Tibial artery (tissue), 4 donors: ENCODE data around the gene SLC6A7.

Source experiments
- DNase-seq, 2 donors: peaks; one replicate each; pipeline ENCODE4 v3.0.0-alpha.2; 2019
- H3K27ac ChIP-seq, 2 donors: fragments of 200-600 bp; sonication (generic) in 1 of 2; 1 replicate in 1 of 2; 2 replicates in 1 of 2; pipeline ENCODE4 v1.5.1; 2018 to 2019; ENCODE audit warnings: mild to moderate bottlenecking in 1 of 2
- H3K27me3 ChIP-seq, 2 donors: fragments of 200-600 bp; sonication (generic) in 1 of 2; one replicate each; pipeline versions ENCODE4 v1.5.1 to v1.6.0; 2016 to 2019
- H3K36me3 ChIP-seq, 3 donors: fragments of 200-600 bp; sonication (generic) in 2 of 3; one replicate each; pipeline ENCODE4 v1.5.1; 2016 to 2019; ENCODE audit warnings: mild to moderate bottlenecking in 2 of 3
- H3K4me1 ChIP-seq, 4 donors: fragments of 200-600 bp; sonication (generic) in 2 of 4; 1 replicate in 3 of 4; 2 replicates in 1 of 4; pipeline ENCODE4 v1.5.1; 2016 to 2019
- H3K4me3 ChIP-seq, 2 donors: fragments of 200-600 bp; sonication (generic) in 1 of 2; 1 replicate in 1 of 2; 2 replicates in 1 of 2; pipeline ENCODE4 v1.5.1; 2018 to 2019; ENCODE audit warnings: mild to moderate bottlenecking in 2 of 2
- H3K9me3 ChIP-seq, 3 donors: fragments of 200-600 bp; sonication (generic) in 1 of 3; one replicate each; pipeline ENCODE4 v1.5.1; 2016 to 2019
- CTCF ChIP-seq, 2 experiments: fragments of 200-600 bp in 1 of 2; fragments of 450-650 bp in 1 of 2; IDR thresholded peaks; one replicate each; pipeline ENCODE4 v1.5.1; 2017 to 2019; ENCODE audit warnings: antibody characterized with exemption in 2 of 2, mild to moderate bottlenecking in 1 of 2, moderate library complexity in 1 of 2
- intact Hi-C: fragments of 100-400 bp; cut with DNase I; formaldehyde crosslinking; loops from one replicate; pipeline ENCODE4 v1.15.0; 2023; ENCODE audit warnings: low total_unique reads

The SLC6A7 gene

GRCh38 chr5:150184990-150185912, 4.6 kb upstream of the SLC6A7 start:
- no peak overlapping the region for H3K4me3 ChIP-seq
- H3K27me3 ChIP-seq = peaks cover 0 to 19% of the 10 kb centered on the region in 2 donors
- intact Hi-C loops = no loop called here
- H3K4me1 ChIP-seq = peaks cover 8 to 37% (median 28%) of the 10 kb centered on the region in 4 donors
- DNase-seq = no peak
- H3K9me3 ChIP-seq = no peaks in the 10 kb centered on the region
- TF ChIP-seq CTCF (IDR thresholded peaks at IDR 0.05) = no peak
- no peak overlapping the region for H3K27ac ChIP-seq
- no peaks in the 10 kb centered on the region for H3K36me3 ChIP-seq

GRCh38 chr5:150186137-150186536, 3.7 kb upstream of the SLC6A7 start:
- H3K36me3 ChIP-seq = no peaks in the 10 kb centered on the region
- no peak overlapping the region for H3K27ac ChIP-seq
- intact Hi-C loops = no loop called here
- H3K27me3 ChIP-seq = peaks cover 0 to 24% of the 10 kb centered on the region in 2 donors
- no peak overlapping the region for H3K4me3 ChIP-seq
- no peak for TF ChIP-seq CTCF (IDR thresholded peaks at IDR 0.05)
- DNase-seq = no peak
- peaks cover 8 to 30% (median 23%) of the 10 kb centered on the region in 4 donors for H3K4me1 ChIP-seq
- no peaks in the 10 kb centered on the region for H3K9me3 ChIP-seq

- no peak overlapping the region for H3K4me3 ChIP-seq
- peaks cover 0 to 24% of the 10 kb centered on the region in 2 donors for H3K27me3 ChIP-seq
- no peak for DNase-seq
- H3K9me3 ChIP-seq = no peaks in the 10 kb centered on the region
- intact Hi-C loops = no loop called here
- H3K27ac ChIP-seq = no peak overlapping the region
- TF ChIP-seq CTCF (IDR thresholded peaks at IDR 0.05) = no peak
- peaks cover under 1 to 22% (median 15%) of the 10 kb centered on the region in 4 donors for H3K4me1 ChIP-seq
- no peaks in the 10 kb centered on the region for H3K36me3 ChIP-seq
These were observed 3.0 kb upstream of the SLC6A7 start for GRCh38 chr5:150186897-150187296.

- no peak overlapping the region for H3K27ac ChIP-seq
- intact Hi-C loops = no loop called here
- TF ChIP-seq CTCF (IDR thresholded peaks at IDR 0.05) = no peak
These were observed 1.6 kb upstream of the SLC6A7 start for GRCh38 chr5:150188146-150188842.

GRCh38 chr5:150189326-150189725, 536 bp upstream of the SLC6A7 start:
- Histone ChIP-seq H3K9me3 (no peaks in the 10 kb centered on the region), H3K27me3 (peaks cover 0 to 24% of the 10 kb centered on the region in 2 donors), H3K36me3 (no peaks in the 10 kb centered on the region), H3K4me3 (no peak overlapping the region), H3K27ac (no peak overlapping the region), H3K4me1 (peaks cover 0 to 14% (median 7%) of the 10 kb centered on the region in 4 donors)
- no peak for DNase-seq
- no peak for TF ChIP-seq CTCF (IDR thresholded peaks at IDR 0.05)
- intact Hi-C loops = no loop called here

More at GRCh38 chr5:150188146-150188842, 1.6 kb upstream of the SLC6A7 start:
- Histone ChIP-seq H3K4me1 (peaks cover 0 to 14% (median 8%) of the 10 kb centered on the region in 4 donors), H3K4me3 (no peak overlapping the region), H3K36me3 (no peaks in the 10 kb centered on the region), H3K27me3 (peaks cover 0 to 24% of the 10 kb centered on the region in 2 donors), H3K9me3 (no peaks in the 10 kb centered on the region)
- no peak for DNase-seq
